Measurements from ENCODE around the gene KRT20. TPM values are rescaled to one million over a fixed set of nuclear protein-coding genes. Genes with fewer than 3 reads are reported as not detected.

Gene KRT20
- total and polyA plus RNA-seq, 4 experiments from 2014 or later = not detected

DNA sequence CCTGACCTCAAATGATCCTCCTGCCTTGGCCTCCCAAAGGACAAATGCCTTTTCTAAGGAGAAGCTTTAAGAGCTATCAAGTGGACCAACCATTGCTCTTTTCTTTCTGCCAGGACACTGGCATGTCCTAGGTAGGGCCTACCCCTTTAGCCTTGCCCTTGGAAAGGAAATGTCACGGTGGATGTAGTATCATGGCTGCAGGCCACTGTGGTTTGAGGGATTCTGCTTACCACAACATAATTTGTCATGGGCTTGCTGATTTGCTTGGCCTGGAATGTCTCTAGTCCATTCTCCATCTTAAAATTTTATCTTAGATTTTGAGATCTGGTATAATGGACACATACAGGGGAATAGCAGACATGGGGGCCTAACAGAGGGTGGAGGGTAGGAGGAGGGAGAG lies 6.0 kb downstream of the KRT20 start:
- Histone ChIP-seq H3K9me3 (ENCODE audit: control insufficient read depth in 1 of 2, low read length in 2 of 2) (no peaks in the 10 kb centered on the region), H3K36me3 (ENCODE audit: insufficient read depth, low read length) (no peaks in the 10 kb centered on the region), H3K27me3 (ENCODE audit: insufficient read depth, low read length) (no peaks in the 10 kb centered on the region), H3K27ac (ENCODE audit: low read depth, low read length) (no peak overlapping the region), H3K4me1 (ENCODE audit: insufficient read depth, low read length) (no peaks in the 10 kb centered on the region), H3K4me3 (ENCODE audit: low read length in 2 of 2) (no peak overlapping the region)
- Mint-ChIP-seq H3K27me3 (peaks cover 9 to 11% of the 10 kb centered on the region in 2 donors), H3K27ac (no peak overlapping the region), H3K9me3 (peaks cover 0 to 2% (median 0%) of the 10 kb centered on the region in 8 donors), H3K4me1 (no peaks in the 10 kb centered on the region), H3K36me3 (no peaks in the 10 kb centered on the region), H3K4me3 (no peak overlapping the region)
- no peak for DNase-seq
- ChIA-PET CTCF (ENCODE audit: partially characterized antibody) (interaction anchor here (1.3 kb wide), 1 partner anchor 770 kb away, joined by 3 read pairs; no protein-coding TSS in a partner anchor), POLR2A (ENCODE audit: partially characterized antibody) (no interaction called here)
- intact Hi-C loops (cut with micrococcal nuclease) = no loop called here

DNA sequence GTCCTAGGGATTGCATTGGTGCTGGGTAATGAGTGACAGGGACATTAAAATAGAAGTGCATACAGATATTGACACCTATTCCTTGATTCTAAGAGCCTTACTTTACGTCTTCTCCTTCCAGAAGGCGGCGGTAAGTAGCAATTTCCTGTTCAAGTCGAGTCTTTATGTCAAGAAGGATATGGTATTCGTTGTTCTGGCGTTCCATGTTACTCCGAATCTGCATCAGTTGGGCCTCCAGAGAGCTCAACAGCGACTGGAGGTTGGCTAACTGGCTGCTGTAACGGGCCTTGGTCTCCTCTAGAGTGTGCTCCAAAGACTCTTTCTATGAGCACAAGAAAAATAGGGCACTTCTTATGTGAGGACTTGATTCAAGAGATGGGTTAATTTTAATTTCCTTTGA lies 7.0 kb downstream of the KRT20 start:
- H3K27ac Mint-ChIP-seq = no peak overlapping the region
- no peaks in the 10 kb centered on the region for H3K4me1 Mint-ChIP-seq
- Histone ChIP-seq H3K27ac (ENCODE audit: low read depth, low read length) (no peak overlapping the region), H3K9me3 (ENCODE audit: control insufficient read depth in 1 of 2, low read length in 2 of 2) (no peaks in the 10 kb centered on the region), H3K4me1 (ENCODE audit: insufficient read depth, low read length) (no peaks in the 10 kb centered on the region), H3K36me3 (ENCODE audit: insufficient read depth, low read length) (no peaks in the 10 kb centered on the region), H3K4me3 (ENCODE audit: low read length in 2 of 2) (no peak overlapping the region), H3K27me3 (ENCODE audit: insufficient read depth, low read length) (no peaks in the 10 kb centered on the region)
- H3K27me3 Mint-ChIP-seq = peaks cover 5 to 7% of the 10 kb centered on the region in 2 donors
- H3K36me3 Mint-ChIP-seq = no peaks in the 10 kb centered on the region
- ChIA-PET CTCF (ENCODE audit: partially characterized antibody) (interaction anchor here (1.3 kb wide), 1 partner anchor 771 kb away, joined by 3 read pairs; no protein-coding TSS in a partner anchor), POLR2A (ENCODE audit: partially characterized antibody) (no interaction called here)
- peaks cover 0 to 2% (median 0%) of the 10 kb centered on the region in 8 donors for H3K9me3 Mint-ChIP-seq
- intact Hi-C loops (cut with micrococcal nuclease) = no loop called here
- DNase-seq = no peak
- H3K4me3 Mint-ChIP-seq = no peak overlapping the region

DNA sequence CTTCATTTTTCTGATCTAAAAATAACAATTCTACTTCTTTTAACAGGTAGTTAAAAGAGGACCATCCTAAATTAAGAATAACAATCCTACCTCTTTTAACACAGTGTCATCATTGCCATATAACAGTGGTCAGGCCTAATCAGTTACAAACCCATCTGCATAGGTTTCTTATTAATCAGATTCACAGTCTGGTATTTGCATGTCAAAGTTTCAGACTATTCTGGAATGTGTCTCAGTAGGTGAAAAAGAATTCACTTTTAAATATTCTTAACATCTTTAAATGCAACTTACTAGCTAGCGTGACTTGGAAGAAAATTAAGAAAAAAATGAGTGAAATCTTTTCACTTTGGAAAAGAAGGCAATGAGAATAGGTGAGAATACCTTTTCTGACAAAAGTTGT lies 11.2 kb downstream of the KRT20 start:
- H3K4me1 Mint-ChIP-seq = no peaks in the 10 kb centered on the region
- DNase-seq = no peak
- peaks cover 15 to 16% of the 10 kb centered on the region in 2 donors for H3K27me3 Mint-ChIP-seq
- no peak overlapping the region for H3K4me3 Mint-ChIP-seq
- no peak overlapping the region for H3K4me3 ChIP-seq (ENCODE audit: low read length in 2 of 2)
- intact Hi-C loops (cut with micrococcal nuclease) = no loop called here
- no peaks in the 10 kb centered on the region for H3K36me3 ChIP-seq (ENCODE audit: insufficient read depth, low read length)
- H3K9me3 ChIP-seq (ENCODE audit: control insufficient read depth in 1 of 2, low read length in 2 of 2) = no peaks in the 10 kb centered on the region
- H3K9me3 Mint-ChIP-seq = no peaks in the 10 kb centered on the region
- no peak overlapping the region for H3K27ac Mint-ChIP-seq
- POLR2A ChIA-PET (ENCODE audit: partially characterized antibody) = no interaction called here
- CTCF ChIA-PET (ENCODE audit: partially characterized antibody) = no interaction called here
- H3K27ac ChIP-seq (ENCODE audit: low read depth, low read length) = no peak overlapping the region
- no peaks in the 10 kb centered on the region for H3K4me1 ChIP-seq (ENCODE audit: insufficient read depth, low read length)
- H3K27me3 ChIP-seq (ENCODE audit: insufficient read depth, low read length) = no peaks in the 10 kb centered on the region
- no peaks in the 10 kb centered on the region for H3K36me3 Mint-ChIP-seq

DNA sequence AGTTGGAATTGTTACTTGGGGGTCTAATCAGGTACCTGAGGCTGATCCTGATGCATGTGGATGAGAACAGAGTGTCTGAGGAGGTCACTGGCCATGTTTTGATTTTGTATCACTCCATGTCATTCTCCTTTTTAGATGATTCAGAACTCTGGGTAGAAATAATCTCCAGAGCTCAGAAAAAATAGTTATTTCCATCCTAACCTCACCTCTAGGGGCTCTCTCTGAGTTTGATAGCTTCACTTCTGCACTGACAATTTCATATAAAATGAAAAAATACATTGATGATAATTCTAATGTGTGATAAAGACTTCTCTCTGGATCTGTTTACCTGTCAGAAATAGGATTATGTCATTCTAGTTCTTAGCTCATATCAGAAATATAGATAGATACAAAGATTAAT lies 11.8 kb downstream of the KRT20 start:
- no peaks in the 10 kb centered on the region for H3K36me3 Mint-ChIP-seq
- H3K27me3 Mint-ChIP-seq = peaks cover 16% of the 10 kb centered on the region in 2 donors
- POLR2A ChIA-PET (ENCODE audit: partially characterized antibody) = no interaction called here
- no peak for DNase-seq
- Histone ChIP-seq H3K36me3 (ENCODE audit: insufficient read depth, low read length) (no peaks in the 10 kb centered on the region), H3K27ac (ENCODE audit: low read depth, low read length) (no peak overlapping the region), H3K27me3 (ENCODE audit: insufficient read depth, low read length) (no peaks in the 10 kb centered on the region), H3K4me1 (ENCODE audit: insufficient read depth, low read length) (no peaks in the 10 kb centered on the region), H3K9me3 (ENCODE audit: control insufficient read depth in 1 of 2, low read length in 2 of 2) (no peaks in the 10 kb centered on the region), H3K4me3 (ENCODE audit: low read length in 2 of 2) (no peak overlapping the region)
- no peak overlapping the region for H3K4me3 Mint-ChIP-seq
- H3K27ac Mint-ChIP-seq = no peak overlapping the region
- no peaks in the 10 kb centered on the region for H3K9me3 Mint-ChIP-seq
- no peaks in the 10 kb centered on the region for H3K4me1 Mint-ChIP-seq
- intact Hi-C loops (cut with micrococcal nuclease) = no loop called here
- CTCF ChIA-PET (ENCODE audit: partially characterized antibody) = no interaction called here

DNA sequence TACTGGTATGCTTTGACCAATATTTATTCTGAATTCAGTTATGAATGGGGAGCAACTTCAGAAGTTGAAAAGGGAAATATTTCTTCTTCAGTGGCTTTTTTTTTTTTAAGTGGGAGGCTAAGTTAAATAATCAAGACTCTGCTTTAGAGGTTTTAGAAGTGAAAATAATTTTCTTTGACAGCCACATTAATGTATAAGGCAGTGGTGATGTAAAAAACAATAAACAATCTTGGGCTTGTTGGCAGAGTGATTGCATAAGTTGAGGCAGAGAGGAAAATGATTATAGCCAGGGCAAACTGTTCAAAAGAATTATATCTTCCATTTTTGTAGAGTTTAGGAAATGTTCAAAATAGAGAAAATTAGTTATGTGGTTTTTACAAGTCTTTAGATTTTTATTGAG lies 12.6 kb downstream of the KRT20 start:
- Mint-ChIP-seq H3K27ac (no peak overlapping the region), H3K36me3 (no peaks in the 10 kb centered on the region), H3K27me3 (peaks cover 15% of the 10 kb centered on the region in 2 donors), H3K4me1 (no peaks in the 10 kb centered on the region), H3K4me3 (no peak overlapping the region), H3K9me3 (no peaks in the 10 kb centered on the region)
- H3K9me3 ChIP-seq (ENCODE audit: control insufficient read depth in 1 of 2, low read length in 2 of 2) = no peaks in the 10 kb centered on the region
- ChIA-PET POLR2A (ENCODE audit: partially characterized antibody) (no interaction called here), CTCF (ENCODE audit: partially characterized antibody) (no interaction called here)
- intact Hi-C loops (cut with micrococcal nuclease) = no loop called here
- H3K4me3 ChIP-seq (ENCODE audit: low read length in 2 of 2) = no peak overlapping the region
- no peak overlapping the region for H3K27ac ChIP-seq (ENCODE audit: low read depth, low read length)
- H3K27me3 ChIP-seq (ENCODE audit: insufficient read depth, low read length) = no peaks in the 10 kb centered on the region
- no peak for DNase-seq
- H3K36me3 ChIP-seq (ENCODE audit: insufficient read depth, low read length) = no peaks in the 10 kb centered on the region
- no peaks in the 10 kb centered on the region for H3K4me1 ChIP-seq (ENCODE audit: insufficient read depth, low read length)

DNA sequence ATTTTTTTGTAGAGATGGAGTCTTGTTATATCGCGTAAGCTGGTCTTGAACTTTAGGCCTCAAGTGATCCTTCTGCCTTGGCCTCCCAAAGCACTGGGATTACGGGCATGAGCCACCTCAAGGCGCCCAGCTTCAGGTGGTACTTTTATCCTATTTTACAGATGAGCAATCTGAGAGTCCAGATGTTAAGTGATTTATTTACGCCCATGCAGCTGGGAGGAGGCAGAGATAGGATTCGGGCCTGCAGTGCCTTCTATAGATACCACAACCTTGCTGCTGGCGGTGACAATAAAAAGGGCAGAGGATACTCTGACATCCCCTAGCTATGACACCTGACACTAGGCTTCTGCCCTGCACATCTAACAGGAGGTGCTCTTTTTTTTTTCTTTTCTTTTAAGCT lies 13.7 kb downstream of the KRT20 start:
- no peak overlapping the region for H3K4me3 Mint-ChIP-seq
- no peaks in the 10 kb centered on the region for H3K9me3 ChIP-seq (ENCODE audit: control insufficient read depth in 1 of 2, low read length in 2 of 2)
- ChIA-PET POLR2A (ENCODE audit: partially characterized antibody) (no interaction called here), CTCF (ENCODE audit: partially characterized antibody) (interaction anchor here (0.7 to 1.7 kb wide), 3 partner anchors 10 to 19 kb away, joined by 3 to 6 read pairs (median 3); no protein-coding TSS in a partner anchor)
- intact Hi-C loops (cut with micrococcal nuclease) = no loop called here
- no peak overlapping the region for H3K27ac Mint-ChIP-seq
- H3K27ac ChIP-seq (ENCODE audit: low read depth, low read length) = no peak overlapping the region
- no peak for DNase-seq
- no peaks in the 10 kb centered on the region for H3K27me3 ChIP-seq (ENCODE audit: insufficient read depth, low read length)
- no peak overlapping the region for H3K4me3 ChIP-seq (ENCODE audit: low read length in 2 of 2)
- H3K4me1 Mint-ChIP-seq = no peaks in the 10 kb centered on the region
- H3K36me3 ChIP-seq (ENCODE audit: insufficient read depth, low read length) = no peaks in the 10 kb centered on the region
- no peaks in the 10 kb centered on the region for H3K36me3 Mint-ChIP-seq
- no peaks in the 10 kb centered on the region for H3K4me1 ChIP-seq (ENCODE audit: insufficient read depth, low read length)
- peaks cover 17 to 20% of the 10 kb centered on the region in 2 donors for H3K27me3 Mint-ChIP-seq
- no peaks in the 10 kb centered on the region for H3K9me3 Mint-ChIP-seq

DNA sequence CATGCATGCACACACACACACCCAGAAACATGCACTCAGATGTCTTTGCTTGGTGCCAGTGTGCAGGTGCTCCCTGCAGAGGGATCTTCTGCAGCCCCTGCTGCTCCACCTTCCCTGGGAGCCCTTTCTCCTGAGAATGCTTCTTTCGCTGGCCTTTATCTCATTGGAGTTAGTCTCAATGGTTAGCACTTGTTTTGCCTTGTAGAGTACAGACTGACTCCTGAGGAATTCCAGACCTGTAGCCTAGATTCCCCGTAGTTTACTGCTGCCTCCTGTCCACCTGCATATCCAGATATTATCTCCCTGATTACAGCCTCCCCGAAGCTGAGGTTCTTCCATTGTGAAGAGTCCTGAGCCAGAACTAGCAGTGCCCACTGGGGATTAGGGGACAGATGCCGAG lies 14.9 kb downstream of the KRT20 start:
- Mint-ChIP-seq H3K27me3 (peaks cover 21 to 22% of the 10 kb centered on the region in 2 donors), H3K27ac (no peak overlapping the region), H3K36me3 (no peaks in the 10 kb centered on the region), H3K4me1 (no peaks in the 10 kb centered on the region), H3K4me3 (no peak overlapping the region), H3K9me3 (no peaks in the 10 kb centered on the region)
- ChIA-PET POLR2A (ENCODE audit: partially characterized antibody) (interaction anchor here (0.6 kb wide), 1 partner anchor 51 kb away, joined by 3 read pairs; no protein-coding TSS in a partner anchor), CTCF (ENCODE audit: partially characterized antibody) (interaction anchor here (1.4 to 1.7 kb wide), 2 partner anchors 8 to 14 kb away, joined by 3 to 6 read pairs; no protein-coding TSS in a partner anchor)
- intact Hi-C loops (cut with micrococcal nuclease) = no loop called here
- Histone ChIP-seq H3K27me3 (ENCODE audit: insufficient read depth, low read length) (no peaks in the 10 kb centered on the region), H3K9me3 (ENCODE audit: control insufficient read depth in 1 of 2, low read length in 2 of 2) (no peaks in the 10 kb centered on the region), H3K27ac (ENCODE audit: low read depth, low read length) (no peak overlapping the region), H3K4me3 (ENCODE audit: low read length in 2 of 2) (no peak overlapping the region), H3K36me3 (ENCODE audit: insufficient read depth, low read length) (no peaks in the 10 kb centered on the region), H3K4me1 (ENCODE audit: insufficient read depth, low read length) (no peaks in the 10 kb centered on the region)
- DNase-seq = no peak

DNA sequence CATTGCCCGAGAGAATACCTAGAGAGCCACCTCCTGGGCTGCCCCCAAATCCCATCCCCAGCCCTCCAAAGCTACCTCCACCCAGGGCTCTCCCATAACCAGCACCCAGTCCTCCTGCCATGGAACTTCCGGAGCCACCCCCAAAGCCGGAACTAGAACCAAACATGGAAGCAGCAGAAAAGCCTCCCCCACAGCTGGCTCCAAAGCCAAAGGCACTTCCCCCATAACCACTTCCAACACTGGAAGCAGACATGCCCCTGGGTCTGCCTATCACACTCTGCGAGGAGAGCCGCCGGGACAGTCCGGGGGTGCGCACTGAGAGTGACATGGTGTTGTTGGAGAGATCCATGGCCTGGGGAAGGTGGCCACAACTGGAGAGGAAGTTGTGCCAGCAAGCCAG lies 18.2 kb downstream of the KRT20 start, which contains the start of gene KRT12:
Gene KRT12 (minus strand): TSS at position 386 of the 400 bp plus-strand sequence. CDS start 37 bp downstream, at position 349.
- Histone ChIP-seq H3K27me3 (ENCODE audit: insufficient read depth, low read length) (no peaks in the 10 kb centered on the region), H3K36me3 (ENCODE audit: insufficient read depth, low read length) (no peaks in the 10 kb centered on the region), H3K4me3 (ENCODE audit: low read length in 2 of 2) (no peak within 1 kb of the TSS), H3K9me3 (ENCODE audit: control insufficient read depth in 1 of 2, low read length in 2 of 2) (no peaks in the 10 kb centered on the region), H3K27ac (ENCODE audit: low read depth, low read length) (no peak within 1 kb of the TSS), H3K4me1 (ENCODE audit: insufficient read depth, low read length) (no peaks in the 10 kb centered on the region)
- no peak within 1 kb of the TSS for H3K27ac Mint-ChIP-seq
- no peak within 1 kb of the TSS for H3K4me3 Mint-ChIP-seq
- H3K36me3 Mint-ChIP-seq = no peaks in the 10 kb centered on the region
- H3K4me1 Mint-ChIP-seq = no peaks in the 10 kb centered on the region
- POLR2A ChIA-PET (ENCODE audit: partially characterized antibody) = no interaction called here
- intact Hi-C loops (cut with micrococcal nuclease) = no loop called here
- no peak for DNase-seq
- no peaks in the 10 kb centered on the region for H3K9me3 Mint-ChIP-seq
- peaks cover 17 to 23% of the 10 kb centered on the region in 2 donors for H3K27me3 Mint-ChIP-seq
- CTCF ChIA-PET (ENCODE audit: partially characterized antibody) = interaction anchor here (1.5 to 1.9 kb wide), 2 partner anchors 10 to 682 kb away, joined by 3 to 5 read pairs; no protein-coding TSS in a partner anchor
